Endothelial cell of umbilical vein (primary cell): ENCODE results near the gene CAP2. TPM values are rescaled to one million over a fixed set of nuclear protein-coding genes. Genes with fewer than 3 reads are reported as not detected.

ENCODE experiments used
- BruUV-seq: library from RNA; stranded (reverse); fragments of 400-500 nt; replicated peaks from 2 replicates; lab custom pipeline; 2021; lab: Mats Ljungman, UMichigan
- CTCF ChIA-PET: fragments of 300-600, 350-600 bp; sonication (Branson Sonifier 250); formaldehyde crosslinking; loops from one replicate; lab custom pipeline; 2021; ENCODE audit warnings: antibody characterized with exemption, inconsistent platforms; lab: Charles Lee
- POLR2A ChIA-PET: fragments of 300-600, 350-600 bp; sonication (Branson Sonifier 250); formaldehyde crosslinking; loops from one replicate; lab custom pipeline; 2021; ENCODE audit warnings: antibody characterized with exemption, inconsistent platforms; lab: Charles Lee
- DNase-seq: peaks from one replicate; pipeline ENCODE4 v3.0.0-alpha.2; 2011; ENCODE audit warnings: low read depth, low spot score
- FAIRE-seq: peaks from 2 replicates; lab custom pipeline; 2011; peaks lifted over from hg19 to GRCh38; lab: Jason Lieb, UNC
- H2AFZ ChIP-seq: 2 replicates; pipeline ENCODE4 v1.6.0; 2012; ENCODE audit warnings: low read depth, low read length, control low read depth, inconsistent platforms
- H3K27ac ChIP-seq: 2 replicates; pipeline ENCODE4 v1.5.1; 2011; ENCODE audit warnings: low read depth, mild to moderate bottlenecking, control low read depth, low read length, moderate library complexity; ENCODE audit not compliant: insufficient read depth
- H3K27me3 ChIP-seq, 2 experiments: 2 replicates each; pipeline versions ENCODE4 v1.6.0 to v1.6.1; 2011; ENCODE audit warnings: low read length in 2 of 2, mixed read lengths in 1 of 2; ENCODE audit not compliant: control insufficient read depth in 2 of 2, insufficient read depth in 2 of 2
- H3K36me3 ChIP-seq, 2 experiments: 2 replicates in 1 of 2; 3 replicates in 1 of 2; pipeline ENCODE4 v1.5.1; 2011; ENCODE audit warnings: low read length in 2 of 2, mild to moderate bottlenecking in 1 of 2, moderate library complexity in 1 of 2; ENCODE audit not compliant: control insufficient read depth in 2 of 2, insufficient read depth in 2 of 2; ENCODE audit errors: extremely low read depth in 1 of 2
- H3K4me1 ChIP-seq: 3 replicates; pipeline ENCODE4 v1.5.1; 2011; ENCODE audit warnings: mild to moderate bottlenecking, low read length; ENCODE audit not compliant: control insufficient read depth, insufficient read depth; ENCODE audit errors: extremely low read depth
- H3K4me2 ChIP-seq: 2 replicates; pipeline ENCODE4 v1.6.1; 2011; ENCODE audit warnings: low read length, control low read depth, mixed read lengths; ENCODE audit not compliant: insufficient read depth
- H3K4me3 ChIP-seq, 3 experiments: fragments of 200-600 bp in 1 of 3; sonication (generic), shearing (Covaris generic) in 1 of 3; replicated peaks in 1 of 3; 2 replicates each; pipeline ENCODE4 v1.5.1; 2011 to 2016; ENCODE audit warnings: control low read depth in 3 of 3, low read length in 3 of 3, mild to moderate bottlenecking in 2 of 3, inconsistent platforms in 1 of 3, low read depth in 1 of 3, moderate library complexity in 1 of 3; ENCODE audit not compliant: insufficient read depth in 1 of 3
- H3K79me2 ChIP-seq: 2 replicates; pipeline ENCODE4 v1.6.0; 2012; ENCODE audit warnings: low read length, inconsistent platforms; ENCODE audit not compliant: control insufficient read depth, insufficient read depth
- H3K9ac ChIP-seq: replicated peaks from 2 replicates; pipeline ENCODE3; 2011; ENCODE audit warnings: low read length, control low read depth; ENCODE audit not compliant: insufficient read depth; ENCODE audit errors: extremely low read depth
- H3K9me1 ChIP-seq: replicated peaks from 3 replicates; pipeline ENCODE4 v1.6.0; 2011; ENCODE audit warnings: mild to moderate bottlenecking, low read length; ENCODE audit not compliant: control insufficient read depth, insufficient read depth; ENCODE audit errors: extremely low read depth
- H3K9me3 ChIP-seq: replicated peaks from 2 replicates; pipeline ENCODE4 v1.5.1; 2012; ENCODE audit warnings: low read length, inconsistent platforms; ENCODE audit not compliant: control insufficient read depth, insufficient read depth
- H4K20me1 ChIP-seq: replicated peaks from 2 replicates; pipeline ENCODE3; 2011; ENCODE audit warnings: mild to moderate bottlenecking, low read length; ENCODE audit not compliant: control insufficient read depth, insufficient read depth; ENCODE audit errors: extremely low read depth
- EZH2 ChIP-seq: IDR thresholded peaks from 2 replicates; pipeline ENCODE4 v1.6.1; 2012; ENCODE audit warnings: borderline replicate concordance, low read depth, mild to moderate bottlenecking, moderate library complexity, low read length, inconsistent platforms; ENCODE audit not compliant: severe bottlenecking
- FOS ChIP-seq: IDR thresholded peaks from 2 replicates; pipeline ENCODE4 v1.6.1; 2011; ENCODE audit warnings: mild to moderate bottlenecking, low read length, moderate library complexity, borderline replicate concordance; ENCODE audit not compliant: insufficient read depth
- GATA2 ChIP-seq: IDR thresholded peaks from 2 replicates; pipeline ENCODE4 v1.7.0; 2011; ENCODE audit warnings: low read depth, mild to moderate bottlenecking, moderate library complexity, mixed read lengths, low read length; ENCODE audit not compliant: insufficient read length, insufficient read depth
- JUN ChIP-seq: IDR thresholded peaks from 2 replicates; pipeline ENCODE4 v1.6.1; 2011; ENCODE audit warnings: borderline replicate concordance, low read depth; ENCODE audit not compliant: insufficient read length, insufficient read depth
- MAX ChIP-seq: IDR thresholded peaks from 2 replicates; pipeline ENCODE4 v1.6.1; 2011; ENCODE audit not compliant: insufficient read depth, insufficient read length
- MYC ChIP-seq: IDR thresholded peaks from one replicate; pipeline ENCODE4 v1.6.1; 2011; ENCODE audit warnings: mild to moderate bottlenecking, low read depth, low read length
- POLR2A ChIP-seq: IDR thresholded peaks from 2 replicates; pipeline ENCODE4 v1.6.1; 2012; ENCODE audit warnings: low read depth, mild to moderate bottlenecking, control low read depth, low read length
- POLR2AphosphoS5 ChIP-seq: IDR thresholded peaks from 2 replicates; pipeline ENCODE4 v1.6.1; 2012; ENCODE audit warnings: low read depth, mild to moderate bottlenecking, control low read depth, low read length, moderate library complexity; ENCODE audit not compliant: insufficient read depth
- dilution Hi-C: fragments of 300-500 bp; cut with MboI; formaldehyde crosslinking; loops from one replicate; pipeline ENCODE4 v1.15.0; 2019; ENCODE audit warnings: low sequenced_read_pairs; ENCODE audit not compliant: extremely low pct_ligation_motif_present
- intact Hi-C: fragments of 100-400 bp; cut with micrococcal nuclease; formaldehyde crosslinking; loops from one replicate; pipeline ENCODE4 v1.10.0; 2022
- polyA plus RNA-seq, 4 experiments: library from polyadenylated mRNA; depleted of rRNA in 3 of 4; stranded (reverse) in 3 of 4; unstranded in 1 of 4; fragments of >200 nt; gene quantifications; 2 replicates each; pipeline versions ENCODE4 v1.2.1 to v1.2.3, GENCODE V29; 2011 to 2012; ENCODE audit warnings: missing spikeins in 1 of 4
- total RNA-seq: library from RNA; stranded (reverse); gene quantifications from 2 replicates; pipeline ENCODE4 v1.2.3, GENCODE V29; 2021
- TF ChIP-seq, protein P1 (sequence below), 2 donors: IDR thresholded peaks; 1 replicate in 1 of 2; 2 replicates in 1 of 2; pipeline ENCODE4 v1.5.1; 2011; ENCODE audit warnings: low read length in 2 of 2, mild to moderate bottlenecking in 2 of 2, moderate library complexity in 2 of 2, control low read depth in 1 of 2, inconsistent platforms in 1 of 2, low read depth in 1 of 2; ENCODE audit not compliant: insufficient read depth in 1 of 2; ENCODE audit errors: extremely low read depth in 1 of 2

CAP2 gene
- total and polyA plus RNA-seq, 2 donors (not counting 3 experiments of a cell fraction or from before 2014, with no cell fraction given) = 12.2 to 21.3 TPM

GRCh38 chr6:17420368-17420767 lies 27.0 kb downstream of the CAP2 start:
- TF ChIP-seq JUN (no peak), GATA2 (no peak), EZH2 (no peak), POLR2AphosphoS5 (no peak), FOS (no peak), MAX (no peak), POLR2A (no peak), MYC (no peak)
- TF ChIP-seq, protein P1, sequence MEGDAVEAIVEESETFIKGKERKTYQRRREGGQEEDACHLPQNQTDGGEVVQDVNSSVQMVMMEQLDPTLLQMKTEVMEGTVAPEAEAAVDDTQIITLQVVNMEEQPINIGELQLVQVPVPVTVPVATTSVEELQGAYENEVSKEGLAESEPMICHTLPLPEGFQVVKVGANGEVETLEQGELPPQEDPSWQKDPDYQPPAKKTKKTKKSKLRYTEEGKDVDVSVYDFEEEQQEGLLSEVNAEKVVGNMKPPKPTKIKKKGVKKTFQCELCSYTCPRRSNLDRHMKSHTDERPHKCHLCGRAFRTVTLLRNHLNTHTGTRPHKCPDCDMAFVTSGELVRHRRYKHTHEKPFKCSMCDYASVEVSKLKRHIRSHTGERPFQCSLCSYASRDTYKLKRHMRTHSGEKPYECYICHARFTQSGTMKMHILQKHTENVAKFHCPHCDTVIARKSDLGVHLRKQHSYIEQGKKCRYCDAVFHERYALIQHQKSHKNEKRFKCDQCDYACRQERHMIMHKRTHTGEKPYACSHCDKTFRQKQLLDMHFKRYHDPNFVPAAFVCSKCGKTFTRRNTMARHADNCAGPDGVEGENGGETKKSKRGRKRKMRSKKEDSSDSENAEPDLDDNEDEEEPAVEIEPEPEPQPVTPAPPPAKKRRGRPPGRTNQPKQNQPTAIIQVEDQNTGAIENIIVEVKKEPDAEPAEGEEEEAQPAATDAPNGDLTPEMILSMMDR (IDR thresholded peaks at IDR 0.05; ENCODE audit: extremely low read depth in 1 of 2, insufficient read depth in 1 of 2, low read depth in 1 of 2, low read length in 2 of 2) = no peak
- Histone ChIP-seq H3K9ac (no peak overlapping the region), H3K4me2 (no peak overlapping the region), H2AFZ (no peak overlapping the region), H3K9me3 (no peaks in the 10 kb centered on the region), H3K4me1 (peaks cover 4% of the 10 kb centered on the region), H3K9me1 (no peaks in the 10 kb centered on the region), H3K27ac (no peak overlapping the region), H3K36me3 (no peaks in the 10 kb centered on the region), H3K27me3 (no peaks in the 10 kb centered on the region), H4K20me1 (no peaks in the 10 kb centered on the region), H3K4me3 (no peak overlapping the region), H3K79me2 (no peaks in the 10 kb centered on the region)
- FAIRE-seq = no peak
- no TSS peak for BruUV-seq
- intact Hi-C loops (no loop called here), dilution Hi-C loops (no loop called here)
- ChIA-PET CTCF (interaction anchor here (0.9 to 2.1 kb wide), 2 partner anchors 9 to 30 kb away, joined by 4 read pairs; no protein-coding TSS in a partner anchor), POLR2A (no interaction called here)
- no peak for DNase-seq
